Measurements from ENCODE around the gene LRRN2.
"Not testable (repeated sequence)": the region's sequence is repeated elsewhere in the genome, so short reads cannot be mapped to it uniquely, and the experiment has no call there.

LRRN2 gene

DNA sequence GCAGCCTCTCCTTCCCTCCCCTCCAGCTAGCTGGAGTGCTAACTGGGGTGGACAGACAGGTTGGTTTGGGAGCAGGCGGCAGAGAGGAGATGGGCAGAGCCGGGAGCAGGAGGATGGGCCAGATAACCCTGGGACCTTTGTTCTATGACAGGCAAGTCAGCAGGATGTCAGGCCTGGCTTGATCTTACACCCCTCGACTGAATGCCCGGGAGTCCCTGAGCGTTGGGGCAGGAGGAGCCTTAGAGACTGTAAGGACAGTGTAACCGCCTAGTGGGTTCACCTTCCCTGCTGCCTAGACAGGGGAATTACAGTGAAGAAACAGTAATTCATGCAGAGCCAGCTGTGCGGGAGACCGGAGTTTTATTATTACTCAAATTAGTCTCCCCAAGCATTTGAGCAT, 109.1 kb downstream of the LRRN2 start:
- no peak for DNase-seq (ENCODE audit: low spot score)

DNA sequence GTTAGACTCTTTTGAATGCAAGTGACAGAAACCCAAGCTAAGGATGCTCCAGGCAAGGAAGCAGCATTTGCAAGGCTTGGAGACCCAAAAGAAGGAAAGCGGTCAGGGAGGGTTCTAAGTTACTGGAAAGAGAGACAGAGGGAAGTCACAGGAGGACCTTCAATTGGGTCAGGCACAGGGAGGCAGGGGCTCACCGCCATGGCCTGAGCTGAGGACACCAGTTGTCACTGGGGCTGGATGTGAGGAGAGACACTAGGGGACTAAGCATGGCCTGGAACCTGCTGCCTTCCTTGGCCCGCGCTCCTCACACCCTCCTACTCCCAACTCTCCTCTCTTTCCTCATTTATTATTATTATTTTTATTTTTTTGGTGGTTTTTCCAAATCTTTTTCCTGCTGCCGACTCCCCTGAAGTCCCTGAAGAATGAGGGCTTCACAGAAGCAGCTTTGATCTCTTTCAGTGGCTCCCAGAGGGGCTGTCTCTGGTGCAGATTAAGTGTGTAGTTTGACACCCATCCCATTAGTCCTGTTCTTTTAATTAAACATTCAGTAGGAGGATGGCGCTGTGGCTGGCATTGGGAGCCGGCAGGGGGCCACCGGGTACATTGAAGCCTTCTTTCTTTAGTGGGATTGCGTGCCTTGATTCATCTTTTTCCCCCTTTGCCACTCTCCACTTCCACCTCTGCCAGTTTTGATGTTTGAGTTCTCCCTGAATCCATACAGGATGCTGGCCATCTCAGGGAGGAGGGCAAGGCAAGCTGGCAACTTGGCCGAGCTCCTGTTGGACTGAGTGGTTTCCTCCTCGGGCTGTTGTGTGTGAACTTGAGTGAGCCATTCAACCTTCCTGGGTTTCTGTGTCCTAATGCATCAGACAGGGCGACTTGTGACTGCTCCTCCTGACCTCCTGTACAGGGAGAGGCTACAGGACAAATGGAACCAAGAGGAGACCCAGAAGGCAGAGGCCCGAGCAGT, 110.0 kb downstream of the LRRN2 start:
- DNase-seq (ENCODE audit: low spot score) = no peak

DNA sequence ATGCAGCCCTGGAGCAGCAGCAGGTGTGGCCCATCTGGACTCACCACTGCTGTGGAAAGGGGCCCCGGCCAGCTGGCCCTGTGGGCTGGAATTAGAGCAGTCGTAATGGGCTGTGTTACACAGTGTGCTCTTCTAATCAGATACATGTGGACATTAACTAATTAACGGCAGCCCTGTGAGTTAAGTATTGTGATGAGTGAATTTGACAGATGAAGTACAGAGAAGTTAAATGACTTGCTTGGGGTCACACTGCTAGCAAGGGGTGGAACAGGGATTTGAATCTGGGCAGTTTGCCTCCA, 110.7 kb downstream of the LRRN2 start:
- peak; percentile 94 for DNase-seq (ENCODE audit: low spot score)

DNA sequence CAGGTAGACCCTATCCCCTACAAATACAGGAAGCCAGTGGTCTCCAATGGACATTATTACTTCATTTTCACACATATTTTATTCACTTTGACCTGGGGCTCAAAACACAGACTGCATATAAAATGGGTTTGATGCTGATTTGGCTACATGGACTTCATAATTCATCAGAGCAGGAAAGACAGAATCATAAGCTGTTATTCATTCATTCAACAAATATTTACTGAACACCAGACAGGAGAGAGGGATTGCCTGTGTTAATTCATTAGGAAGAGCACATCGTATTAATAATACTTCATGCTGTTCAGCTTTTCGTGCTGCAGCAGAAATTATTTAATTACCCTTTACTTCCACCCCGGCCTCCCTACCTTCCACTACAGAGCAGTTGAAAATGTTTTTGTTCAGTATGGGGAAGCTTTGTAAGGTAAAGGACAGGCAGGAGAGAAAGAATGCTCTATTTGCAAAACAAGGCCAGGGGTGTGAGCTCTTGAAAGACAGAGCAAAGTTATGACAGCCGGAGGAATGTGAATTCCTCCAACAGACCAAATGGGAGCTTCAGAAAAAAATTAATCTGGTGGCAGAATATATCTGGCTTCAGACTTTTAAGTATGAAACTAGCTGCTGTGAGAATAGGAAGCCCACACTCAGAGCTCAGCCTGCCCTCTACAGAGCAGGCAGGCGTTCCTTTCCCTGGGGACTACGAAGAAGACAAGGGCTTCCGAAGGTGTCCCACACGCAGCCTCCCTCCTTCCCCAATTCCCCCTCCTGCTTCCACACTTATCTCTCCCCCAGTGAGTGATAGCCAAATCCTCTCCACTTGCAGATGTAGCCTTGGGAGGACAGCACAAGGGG, 111.3 kb downstream of the LRRN2 start:
- DNase-seq (ENCODE audit: low spot score) = no peak

DNA sequence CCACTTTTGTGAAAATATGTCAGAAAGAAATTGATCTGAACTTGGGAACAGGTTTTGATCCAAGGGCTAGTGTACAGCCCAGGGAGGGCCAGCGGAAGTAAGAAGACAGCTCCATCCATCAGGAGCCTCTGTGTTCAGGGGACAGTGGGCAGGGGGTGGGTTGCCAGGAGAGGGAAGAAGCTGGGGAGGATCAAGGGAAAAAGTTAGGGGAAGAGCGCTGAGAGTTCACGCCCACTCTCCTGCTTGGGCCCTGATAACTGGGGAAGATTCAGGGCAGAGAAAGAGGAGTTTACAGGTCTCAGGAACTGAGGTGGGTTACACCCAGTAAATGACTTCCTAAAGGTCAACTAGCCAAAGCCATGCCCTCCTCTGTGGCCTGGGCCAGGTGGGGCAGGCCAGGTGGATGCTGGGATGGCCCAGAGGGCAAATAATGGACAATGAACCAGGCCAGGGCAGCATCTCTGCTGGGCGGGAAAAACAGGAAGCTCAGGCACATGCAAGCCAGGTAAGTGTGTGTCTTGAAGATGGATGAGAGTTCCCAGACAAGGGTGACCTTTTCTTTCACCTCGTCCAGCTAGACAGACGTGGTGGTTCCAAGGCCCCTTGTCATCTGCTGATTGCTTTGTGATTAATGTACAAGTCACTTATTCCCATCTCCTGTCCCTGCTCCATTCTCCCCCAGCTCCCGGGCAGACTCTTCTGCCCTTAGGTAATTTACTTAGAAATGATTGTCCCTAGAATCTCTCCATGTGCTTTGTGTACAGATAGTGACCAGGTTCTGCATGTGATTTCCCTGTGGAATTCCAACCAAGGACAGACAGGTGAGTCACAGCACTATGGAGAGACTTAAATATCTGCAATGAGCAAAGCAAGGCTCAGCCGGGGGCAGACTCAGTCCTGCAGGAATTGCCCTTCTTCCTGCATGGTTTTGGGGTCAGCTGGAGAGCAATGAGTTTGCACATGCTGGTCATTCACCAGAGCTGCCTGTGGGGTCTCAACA, 112.3 kb downstream of the LRRN2 start:
- peak; percentile 62 for DNase-seq (ENCODE audit: low spot score)

DNA sequence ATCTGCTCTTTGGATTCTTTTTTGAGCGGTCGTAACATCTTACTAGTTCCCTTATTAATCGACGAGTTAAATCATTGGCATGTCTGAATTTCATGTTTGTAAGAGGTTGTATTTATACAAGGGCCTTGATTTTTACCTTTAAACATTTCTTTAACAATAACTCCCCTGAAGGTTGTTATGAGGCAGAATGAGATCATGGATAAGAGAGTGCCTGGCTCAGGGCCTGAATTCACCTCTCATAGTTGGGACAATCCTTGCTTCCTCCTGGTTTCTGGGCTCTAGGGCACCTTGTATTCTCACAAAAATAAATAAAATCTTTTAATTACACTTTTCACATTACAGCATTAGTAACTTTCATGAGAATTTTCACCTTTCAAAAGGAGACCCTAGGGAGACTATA, 113.9 kb downstream of the LRRN2 start:
- no peak for DNase-seq (ENCODE audit: low spot score)

DNA sequence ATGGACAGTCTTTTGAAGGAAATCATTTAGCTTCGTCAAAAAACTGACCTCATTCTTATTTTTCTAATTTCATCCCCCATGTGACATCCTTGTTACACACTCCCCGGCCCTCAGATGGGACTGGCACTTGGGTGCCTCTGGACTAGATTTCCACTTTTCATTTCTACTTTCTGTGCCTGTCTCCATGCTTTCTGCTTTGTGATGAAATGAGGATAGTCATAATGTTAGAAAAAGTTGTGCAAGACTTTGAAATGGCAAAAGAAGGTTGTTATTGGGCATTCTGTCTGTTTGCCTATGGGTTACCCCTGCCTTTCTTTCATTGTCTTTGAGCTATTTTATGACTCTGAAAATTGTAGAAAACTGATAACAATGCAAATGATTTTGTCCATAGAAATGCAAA, 114.4 kb downstream of the LRRN2 start:
- DNase-seq (ENCODE audit: low spot score) = no peak

DNA sequence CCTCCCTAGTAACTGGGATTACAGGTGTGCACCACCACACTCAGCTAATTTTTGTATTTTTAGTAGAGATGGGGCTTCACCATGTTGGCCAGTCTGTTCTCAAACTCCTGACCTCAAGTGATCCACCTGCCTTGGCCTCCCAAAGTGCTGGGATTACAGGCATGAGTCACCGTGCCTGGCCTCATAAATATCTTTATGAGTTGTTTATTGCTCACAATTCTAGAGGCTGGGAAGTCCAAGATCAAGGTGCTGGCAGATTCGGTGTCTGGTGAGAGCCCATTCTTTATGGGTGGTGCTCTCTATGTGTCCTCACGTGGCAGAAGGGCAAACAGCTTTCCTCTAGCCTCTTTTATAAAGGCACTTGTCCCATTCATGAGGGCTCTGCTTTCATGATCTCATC, 115.5 kb downstream of the LRRN2 start:
- not testable (repeated sequence) for DNase-seq (ENCODE audit: low spot score)

DNA sequence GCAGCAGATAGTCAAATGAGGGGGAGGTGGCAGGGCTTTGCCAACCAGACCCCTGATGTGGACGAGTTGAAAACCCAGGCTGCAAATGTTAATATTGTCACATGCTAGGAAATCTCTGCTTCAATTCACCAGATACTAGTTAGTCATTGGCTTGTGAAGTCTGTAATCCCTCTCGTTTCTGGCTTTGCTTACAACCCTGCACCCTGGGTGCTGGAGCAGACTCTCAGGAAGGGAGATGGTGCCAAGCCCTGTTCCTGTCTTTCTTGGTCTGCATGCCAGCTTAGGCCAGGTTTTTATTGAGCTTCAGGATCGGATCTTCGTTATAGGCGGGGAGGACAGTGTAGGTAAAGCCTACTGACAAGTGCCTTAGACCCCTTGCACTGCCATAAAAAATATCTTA, 116.1 kb downstream of the LRRN2 start:
- DNase-seq (ENCODE audit: low spot score) = no peak

DNA sequence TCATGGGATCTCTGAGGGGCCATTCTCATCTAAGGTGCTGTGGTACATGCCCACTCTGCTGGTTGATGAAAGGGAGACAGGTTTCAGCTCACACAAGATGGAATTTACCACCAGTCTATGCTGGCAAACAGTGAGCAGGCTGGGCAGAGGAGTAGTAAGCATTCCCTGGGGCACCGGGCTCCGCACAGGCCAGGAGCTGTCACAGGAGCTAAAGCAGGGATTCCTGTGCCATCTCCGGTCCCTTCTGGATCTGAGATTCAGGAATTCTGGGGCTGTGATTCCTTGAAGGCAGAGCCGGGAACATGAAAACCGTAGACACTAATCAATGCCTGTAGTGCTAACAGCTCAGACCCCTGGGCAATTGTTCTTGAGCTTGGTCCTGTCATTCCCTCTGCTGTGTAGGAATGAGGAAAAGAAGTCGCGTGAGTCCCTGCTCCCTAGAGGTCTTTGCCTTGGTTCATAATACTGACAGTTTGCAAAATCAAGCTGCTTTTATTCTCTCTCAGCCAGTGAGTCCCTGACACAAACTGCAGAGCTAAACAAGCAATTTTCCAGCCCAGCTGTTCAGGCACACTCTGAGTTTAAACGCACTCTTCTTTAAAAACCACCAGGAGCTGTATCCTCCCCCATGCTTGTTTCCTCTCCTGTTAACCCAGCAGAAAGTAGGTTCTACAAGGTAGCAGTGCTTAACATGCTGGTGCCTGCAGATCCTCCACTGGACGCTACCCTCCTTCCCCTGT, 116.8 kb downstream of the LRRN2 start:
- no peak for DNase-seq (ENCODE audit: low spot score)

Small RNA genes lying within 50 kb of the gene (small RNA-seq; reads per million reads assigned to genes)
- 0 reads per million in 2 experiments for gene RF00601
- gene RNA5SP75 = 0 to 0.04 reads per million in 2 experiments

All from SK-N-DZ (cell line).